WTC11 (cell line): ENCODE data around the gene GPR158.

Source experiments
- CBFB ChIP-seq: sonication (generic); formaldehyde crosslinking; IDR thresholded peaks from 2 replicates; pipeline ENCODE4 v1.8.1; 2022; ENCODE audit warnings: mild to moderate bottlenecking, low read depth, missing genetic modification reagents
- CREB1 ChIP-seq: sonication (generic); formaldehyde crosslinking; IDR thresholded peaks from 2 replicates; pipeline ENCODE4 v1.8.0; 2023; ENCODE audit warnings: mild to moderate bottlenecking, missing genetic modification reagents
- CTCF ChIP-seq: fragments of 200-600 bp; IDR thresholded peaks from 2 replicates; pipeline ENCODE4 v1.8.0; 2022; ENCODE audit warnings: antibody characterized with exemption
- HMGXB4 ChIP-seq: sonication (generic); formaldehyde crosslinking; IDR thresholded peaks from 2 replicates; pipeline ENCODE4 v1.8.1; 2023; ENCODE audit warnings: mild to moderate bottlenecking, moderate library complexity, missing genetic modification reagents
- MAX ChIP-seq: sonication (generic); formaldehyde crosslinking; IDR thresholded peaks from 2 replicates; pipeline ENCODE4 v1.8.0; 2022; ENCODE audit warnings: mild to moderate bottlenecking, missing genetic modification reagents
- NFE2L1 ChIP-seq: sonication (generic); formaldehyde crosslinking; IDR thresholded peaks from 2 replicates; pipeline ENCODE4 v1.8.1; 2023; ENCODE audit warnings: missing genetic modification reagents
- TCF7 ChIP-seq: sonication (generic); formaldehyde crosslinking; IDR thresholded peaks from 2 replicates; pipeline ENCODE4 v1.8.0; 2022; ENCODE audit warnings: mild to moderate bottlenecking, low read depth, missing genetic modification reagents, moderate library complexity
- USF1 ChIP-seq: sonication (generic); formaldehyde crosslinking; IDR thresholded peaks from 2 replicates; pipeline ENCODE4 v1.8.0; 2022; ENCODE audit warnings: mild to moderate bottlenecking, missing genetic modification reagents
- USF2 ChIP-seq: sonication (generic); formaldehyde crosslinking; IDR thresholded peaks from 2 replicates; pipeline ENCODE4 v1.8.1; 2023; ENCODE audit warnings: mild to moderate bottlenecking, missing genetic modification reagents, moderate library complexity
- ZNF423 ChIP-seq: fragments of 250-450 bp; sonication (Bioruptor Pico); IDR thresholded peaks from 2 replicates; pipeline ENCODE4 v2.1.2; 2022; ENCODE audit warnings: mild to moderate bottlenecking, moderate library complexity

GRCh38 chr10:25334445-25334844, 159.6 kb downstream of the GPR158 start:
- TF ChIP-seq MAX (CRISPR knock-in tag): no peak
- TF ChIP-seq CTCF: no peak
- no peak for TF ChIP-seq USF2 (CRISPR knock-in tag)
- TF ChIP-seq ZNF423 (CRISPR knock-in tag): no peak
- TF ChIP-seq HMGXB4 (CRISPR knock-in tag): no peak
- no peak for TF ChIP-seq NFE2L1 (CRISPR knock-in tag)
- TF ChIP-seq CBFB: no peak
- no peak for TF ChIP-seq CREB1 (CRISPR knock-in tag)
- no peak for TF ChIP-seq TCF7
- TF ChIP-seq USF1 (CRISPR knock-in tag): no peak
